A549 (cell line): ENCODE measurements around the gene ARAP2. TPM values are rescaled to one million over a fixed set of nuclear protein-coding genes. Genes with fewer than 3 reads are reported as not detected.

Experiments
- ATAC-seq, 2 experiments: fragments of 200-7000 bp in 1 of 2; fragments of >200 bp in 1 of 2; cut with Nextera tagmentation in 1 of 2; cut with Tn5 transposase in 1 of 2; 3 replicates each; pipeline versions ENCODE4 v1.8.0 to v1.9.1; 2018 to 2020; ENCODE audit warnings: mild to moderate bottlenecking in 1 of 2, moderate library complexity in 1 of 2
- CTCF ChIA-PET: fragments of 300-600 bp; sonication (Branson Sonifier 250); formaldehyde crosslinking; extraction: SDS; loops from one replicate; lab custom pipeline; 2021; ENCODE audit warnings: antibody characterized with exemption, inconsistent platforms; lab: Yijun Ruan, JAX
- POLR2A ChIA-PET: fragments of 350-600 bp; formaldehyde crosslinking; extraction: SDS; loops from one replicate; lab custom pipeline; 2021; ENCODE audit warnings: antibody characterized with exemption, inconsistent platforms; lab: Yijun Ruan, JAX
- DNase-seq, 2 experiments: peaks; one replicate each; pipeline versions ENCODE4 v3.0.0 to v3.0.0-alpha.2; 2011 to 2016; ENCODE audit warnings: low read depth in 1 of 2, low spot score in 1 of 2
- FAIRE-seq: peaks from 2 replicates; lab custom pipeline; 2011; peaks lifted over from hg19 to GRCh38; lab: Jason Lieb, UNC
- H3K27ac ChIP-seq, 2 experiments: fragments of >200 bp; sonication (Bioruptor Twin); formaldehyde crosslinking; 3 replicates each; pipeline ENCODE4 v1.5.1; 2016 to 2017
- H3K4me1 ChIP-seq: fragments of >200 bp; sonication (Bioruptor Twin); formaldehyde crosslinking; 3 replicates; pipeline ENCODE4 v1.6.1; 2016
- H3K4me2 ChIP-seq: fragments of >200 bp; sonication (Bioruptor Twin); formaldehyde crosslinking; 3 replicates; pipeline ENCODE4 v1.6.1; 2016
- H3K4me3 ChIP-seq: fragments of >200 bp; sonication (Bioruptor Twin); formaldehyde crosslinking; 3 replicates; pipeline ENCODE4 v1.5.1; 2016
- H3K9me3 ChIP-seq: fragments of >200 bp; sonication (Bioruptor Twin); formaldehyde crosslinking; 3 replicates; pipeline ENCODE4 v1.6.1; 2016
- BHLHE40 ChIP-seq: IDR thresholded peaks from 2 replicates; pipeline ENCODE4 v1.6.1; 2012; ENCODE audit warnings: low read depth, low read length, inconsistent platforms
- CBX8 ChIP-seq: fragments of 200-600 bp; sonication (generic); IDR thresholded peaks from 2 replicates; pipeline ENCODE4 v1.6.1; 2016
- CHD2 ChIP-seq: fragments of 150-350 bp; IDR thresholded peaks from 2 replicates; pipeline ENCODE4 v1.6.1; 2014; ENCODE audit warnings: low read length; ENCODE audit not compliant: partially characterized antibody
- EHMT2 ChIP-seq: fragments of 200-600 bp; sonication (generic); IDR thresholded peaks from 2 replicates; pipeline ENCODE4 v1.6.1; 2016; ENCODE audit warnings: antibody characterized with exemption, low read depth, mild to moderate bottlenecking, moderate library complexity
- ELK1 ChIP-seq: fragments of 150-350 bp; IDR thresholded peaks from 2 replicates; pipeline ENCODE4 v1.6.1; 2014; ENCODE audit warnings: low read depth, mild to moderate bottlenecking, low read length
- FOSB ChIP-seq: fragments of 250-450 bp; sonication (Bioruptor Pico); IDR thresholded peaks from 2 replicates; pipeline ENCODE4 v1.5.0; 2020; ENCODE audit warnings: mild to moderate bottlenecking, moderate library complexity
- FOSL2 ChIP-seq, 2 experiments: fragments of 450-650 bp in 1 of 2; fragments of >200 bp in 1 of 2; sonication (Bioruptor Twin) in 1 of 2; formaldehyde crosslinking; IDR thresholded peaks; 2 replicates each; pipeline versions ENCODE4 v1.5.0 to v1.6.1; 2016 to 2020; ENCODE audit warnings: mild to moderate bottlenecking in 1 of 2, moderate library complexity in 1 of 2
- HEYL ChIP-seq: fragments of 250-450 bp; sonication (Bioruptor Pico); IDR thresholded peaks from 2 replicates; pipeline ENCODE4 v1.8.0; 2021; ENCODE audit warnings: mild to moderate bottlenecking, moderate library complexity
- HOXB13 ChIP-seq: fragments of 250-450 bp; sonication (Bioruptor Pico); IDR thresholded peaks from 2 replicates; pipeline ENCODE4 v1.5.0; 2020; ENCODE audit warnings: low read depth, mild to moderate bottlenecking, moderate library complexity
- JUN ChIP-seq, 2 experiments: fragments of >200 bp; sonication (Bioruptor Twin); formaldehyde crosslinking; IDR thresholded peaks; 2 replicates in 1 of 2; 3 replicates in 1 of 2; pipeline ENCODE4 v1.6.1; 2016 to 2017
- KDM1A ChIP-seq: fragments of 200-600 bp; sonication (generic); IDR thresholded peaks from 2 replicates; pipeline ENCODE4 v1.6.1; 2016; ENCODE audit warnings: low read depth, mild to moderate bottlenecking
- MAFK ChIP-seq: fragments of 450-650 bp; IDR thresholded peaks from 2 replicates; pipeline ENCODE4 v1.6.1; 2014; ENCODE audit not compliant: partially characterized antibody
- MAX ChIP-seq: IDR thresholded peaks from 2 replicates; pipeline ENCODE4 v1.6.1; 2012
- MAZ ChIP-seq: fragments of 150-350 bp; IDR thresholded peaks from 2 replicates; pipeline ENCODE4 v1.6.1; 2014; ENCODE audit warnings: antibody characterized with exemption, low read depth, low read length, borderline replicate concordance
- MYC ChIP-seq: IDR thresholded peaks from 2 replicates; pipeline ENCODE4 v1.6.1; 2012; ENCODE audit warnings: mild to moderate bottlenecking, inconsistent platforms, low read length, improper control_type of control experiment, borderline replicate concordance
- NR3C1 ChIP-seq: fragments of >200 bp; sonication (Bioruptor Twin); formaldehyde crosslinking; IDR thresholded peaks from 3 replicates; pipeline ENCODE4 v1.6.1; 2017
- PHF8 ChIP-seq: fragments of 200-600 bp; sonication (generic); IDR thresholded peaks from 2 replicates; pipeline ENCODE4 v1.6.1; 2016; ENCODE audit warnings: low read depth, mild to moderate bottlenecking, antibody characterized with exemption, moderate library complexity, borderline replicate concordance
- RAD21 ChIP-seq, 2 experiments: fragments of >200 bp in 1 of 2; sonication (Bioruptor Twin) in 1 of 2; formaldehyde crosslinking in 1 of 2; IDR thresholded peaks in 1 of 2; conservative IDR thresholded peaks in 1 of 2; 2 replicates in 1 of 2; 3 replicates in 1 of 2; pipeline ENCODE4 v1.6.1; 2012 to 2018; ENCODE audit warnings: inconsistent platforms in 1 of 2
- RCOR1 ChIP-seq: fragments of 150-350 bp; IDR thresholded peaks from 2 replicates; pipeline ENCODE4 v1.6.1; 2014; ENCODE audit warnings: antibody characterized with exemption, low read length, low read depth
- RFX5 ChIP-seq: fragments of 450-650 bp; IDR thresholded peaks from 2 replicates; pipeline ENCODE4 v1.7.1; 2014; ENCODE audit warnings: antibody characterized with exemption, mild to moderate bottlenecking, moderate library complexity
- RNF2 ChIP-seq: fragments of 200-600 bp; sonication (generic); IDR thresholded peaks from 2 replicates; pipeline ENCODE4 v1.6.1; 2016; ENCODE audit warnings: low read depth, mild to moderate bottlenecking, antibody characterized with exemption, moderate library complexity, borderline replicate concordance
- SMC3 ChIP-seq: fragments of >200 bp; sonication (Bioruptor Twin); formaldehyde crosslinking; IDR thresholded peaks from 3 replicates; pipeline ENCODE4 v1.6.1; 2018; ENCODE audit warnings: inconsistent platforms
- TP53 ChIP-seq: fragments of 250-450 bp; sonication (Bioruptor Pico); IDR thresholded peaks from 2 replicates; pipeline ENCODE4 v1.5.0; 2021; ENCODE audit warnings: mild to moderate bottlenecking, moderate library complexity
- ZC3H11A ChIP-seq: fragments of 450-650 bp; IDR thresholded peaks from 2 replicates; pipeline ENCODE4 v1.6.1; 2014; ENCODE audit warnings: antibody characterized with exemption, mild to moderate bottlenecking
- ZNF302 ChIP-seq: fragments of 250-450 bp; sonication (Bioruptor Pico); IDR thresholded peaks from 2 replicates; pipeline ENCODE4 v1.9.0; 2021; ENCODE audit warnings: inconsistent platforms, mild to moderate bottlenecking, moderate library complexity
- ZSCAN20 ChIP-seq: fragments of 250-450 bp; sonication (Bioruptor Pico); IDR thresholded peaks from 2 replicates; pipeline ENCODE4 v1.8.0; 2022; ENCODE audit warnings: mild to moderate bottlenecking, moderate library complexity
- WGBS: methylation state at CpG from one replicate; pipeline ENCODE4 v1.1.6; 2017; ENCODE audit errors: missing lambda C conversion rate; 5-methylcytosine and 5-hydroxymethylcytosine counted together
- polyA plus RNA-seq, 4 experiments: library from polyadenylated mRNA; depleted of rRNA in 3 of 4; stranded (reverse); fragments of >200 nt; fragmentation: RNase III in 1 of 4; extraction: RNeasy Plus Mini Kit Qiagen cat#74134 plus additional on column Dnase treatment in 1 of 4; gene quantifications; 2 replicates in 3 of 4; 3 replicates in 1 of 4; pipeline ENCODE4 v1.2.3, GENCODE V29; 2011 to 2017
- TF ChIP-seq, protein P1 (sequence below): fragments of 250-450 bp; sonication (Bioruptor Pico); IDR thresholded peaks from 2 replicates; pipeline ENCODE4 v1.5.0; 2021; ENCODE audit warnings: mild to moderate bottlenecking, moderate library complexity, borderline replicate concordance
- TF ChIP-seq, protein P2 (sequence below): fragments of >200 bp; sonication (Bioruptor Twin); formaldehyde crosslinking; IDR thresholded peaks from 3 replicates; pipeline ENCODE4 v1.6.1; 2016
- TF ChIP-seq, protein P3 (sequence below): fragments of 250-450 bp; sonication (Bioruptor Pico); IDR thresholded peaks from 2 replicates; pipeline ENCODE4 v1.5.0; 2020; ENCODE audit warnings: low read depth, mild to moderate bottlenecking, moderate library complexity

Gene ARAP2
- polyA plus RNA-seq, 2 of the 4 experiments (the other 2 are of a cell fraction), result 0.34 to 0.75 TPM

DNA sequence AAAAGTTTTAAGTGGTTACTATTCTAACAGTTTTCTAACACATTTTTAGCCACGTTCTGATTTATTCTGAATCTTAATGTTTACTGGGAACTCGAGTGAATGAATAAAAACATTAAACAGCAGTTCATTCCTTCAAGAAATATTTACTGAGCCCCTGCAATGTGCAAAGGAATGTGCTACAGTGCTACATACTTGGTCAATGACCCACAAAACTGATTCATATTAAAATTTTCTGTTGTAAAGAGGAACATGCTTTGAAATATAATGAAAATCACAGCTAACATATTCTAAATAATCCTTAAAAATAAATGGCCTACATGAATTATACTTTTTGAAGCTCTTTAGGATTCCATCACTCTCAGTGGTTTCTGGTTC is 78.7 kb downstream of the ARAP2 start:
- Histone ChIP-seq H3K9me3 (no peaks in the 10 kb centered on the region), H3K4me1 (no peaks in the 10 kb centered on the region), H3K4me3 (no peak overlapping the region), H3K27ac (no peak overlapping the region), H3K4me2 (no peak overlapping the region)
- ATAC-seq (no peak), FAIRE-seq (no peak), DNase-seq (no peak)
- 2% methylated on average over 2 of the region's 2 CpGs for WGBS
- ChIA-PET POLR2A (no interaction called here), CTCF (no interaction called here)
- no peak for TF ChIP-seq RCOR1
- TF ChIP-seq CBX8, result no peak
- TF ChIP-seq TP53 (CRISPR knock-in tag), result no peak
- TF ChIP-seq MAFK, result no peak

DNA sequence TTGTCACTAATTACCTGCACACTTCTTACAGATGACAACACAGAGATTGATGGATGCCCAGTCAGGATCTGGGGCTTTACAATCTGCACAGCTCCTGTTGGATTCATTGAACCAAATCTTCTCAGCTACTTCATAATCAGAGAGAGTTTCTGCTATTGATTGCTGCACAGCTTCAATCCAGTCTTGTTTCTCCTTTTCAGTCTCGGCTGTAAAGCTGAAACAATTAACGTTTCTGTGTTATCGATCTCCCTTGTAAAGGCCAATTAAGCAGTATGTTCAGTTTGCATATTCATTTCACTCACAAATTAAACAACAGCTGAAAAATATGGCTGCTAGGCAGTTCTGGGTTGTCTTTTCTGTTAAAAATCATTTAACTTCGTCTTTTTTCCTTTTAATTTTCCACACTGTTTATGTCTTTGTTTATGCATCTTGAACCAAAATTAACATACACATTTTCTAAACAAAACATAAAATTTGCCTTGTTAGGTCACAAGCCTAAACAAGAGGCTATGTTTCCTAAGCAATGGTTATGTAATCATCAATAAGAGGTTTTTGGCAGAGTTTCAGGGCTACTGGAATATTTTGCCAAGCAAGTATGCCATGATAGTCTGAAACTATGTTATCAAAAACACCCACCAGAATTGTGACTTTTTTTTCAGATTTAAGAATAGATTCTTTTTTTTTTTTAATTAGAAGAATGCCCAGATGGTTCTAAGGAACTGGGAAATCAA is 79.2 kb downstream of the ARAP2 start:
- ATAC-seq, result no peak
- CTCF ChIA-PET, result no interaction called here
- POLR2A ChIA-PET, result no interaction called here
- FAIRE-seq, result no peak
- no peak for DNase-seq
- 16% methylated on average over 4 of the region's 4 CpGs for WGBS
- H3K27ac ChIP-seq, result no peak overlapping the region
- no peaks in the 10 kb centered on the region for H3K4me1 ChIP-seq
- TF ChIP-seq PHF8, result no peak
- no peak for TF ChIP-seq MYC
- TF ChIP-seq ZNF302, result no peak
- no peak for TF ChIP-seq RFX5
- no peak for TF ChIP-seq HEYL
- no peak for TF ChIP-seq RAD21 (conservative IDR thresholded peaks at IDR 0.05 in 1 of 2, IDR thresholded peaks at IDR 0.05 in 1 of 2)
- TF ChIP-seq MAFK, result no peak
- no peak for TF ChIP-seq BHLHE40
- H3K9me3 ChIP-seq, result no peaks in the 10 kb centered on the region
- no peak overlapping the region for H3K4me3 ChIP-seq
- no peak overlapping the region for H3K4me2 ChIP-seq

DNA sequence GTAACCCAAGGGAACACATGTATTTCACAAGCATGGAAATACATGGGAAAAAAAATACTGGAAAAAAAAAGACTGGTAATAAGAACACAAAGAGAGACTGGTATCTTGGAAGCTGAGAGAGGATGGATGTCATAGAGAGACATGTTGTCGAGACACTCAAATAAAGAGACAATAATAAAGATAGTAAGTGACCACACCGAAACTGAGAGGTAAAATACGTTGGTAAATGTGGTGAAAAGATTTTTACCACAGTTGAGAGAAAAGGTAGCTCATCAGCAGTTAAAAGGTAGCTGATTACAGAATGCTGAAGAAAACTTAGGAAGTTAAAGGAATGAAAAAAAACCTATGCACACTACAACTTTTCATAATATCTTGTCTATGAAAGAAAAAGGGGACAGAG is 81.1 kb downstream of the ARAP2 start:
- ChIA-PET CTCF (no interaction called here), POLR2A (no interaction called here)
- no peak overlapping the region for H3K4me3 ChIP-seq
- no peaks in the 10 kb centered on the region for H3K9me3 ChIP-seq
- no peaks in the 10 kb centered on the region for H3K4me1 ChIP-seq
- WGBS, result 16% methylated on average over 3 of the region's 3 CpGs
- FAIRE-seq, result no peak
- no peak for ATAC-seq
- TF ChIP-seq EHMT2 (no peak), ELK1 (no peak), RNF2 (no peak), MAX (no peak), HOXB13 (CRISPR knock-in tag) (no peak), ZSCAN20 (CRISPR knock-in tag) (no peak), FOSL2 (IDR thresholded peaks at IDR 0.05) (no peak), FOSL2 (CRISPR knock-in tag; IDR thresholded peaks at IDR 0.05) (no peak), MAFK (no peak), JUN (IDR thresholded peaks at IDR 0.05) (no peak), KDM1A (no peak), NR3C1 (no peak), FOSB (CRISPR knock-in tag) (no peak), SMC3 (no peak), MAZ (no peak), ZC3H11A (no peak), CHD2 (no peak)
- TF ChIP-seq, protein P1, sequence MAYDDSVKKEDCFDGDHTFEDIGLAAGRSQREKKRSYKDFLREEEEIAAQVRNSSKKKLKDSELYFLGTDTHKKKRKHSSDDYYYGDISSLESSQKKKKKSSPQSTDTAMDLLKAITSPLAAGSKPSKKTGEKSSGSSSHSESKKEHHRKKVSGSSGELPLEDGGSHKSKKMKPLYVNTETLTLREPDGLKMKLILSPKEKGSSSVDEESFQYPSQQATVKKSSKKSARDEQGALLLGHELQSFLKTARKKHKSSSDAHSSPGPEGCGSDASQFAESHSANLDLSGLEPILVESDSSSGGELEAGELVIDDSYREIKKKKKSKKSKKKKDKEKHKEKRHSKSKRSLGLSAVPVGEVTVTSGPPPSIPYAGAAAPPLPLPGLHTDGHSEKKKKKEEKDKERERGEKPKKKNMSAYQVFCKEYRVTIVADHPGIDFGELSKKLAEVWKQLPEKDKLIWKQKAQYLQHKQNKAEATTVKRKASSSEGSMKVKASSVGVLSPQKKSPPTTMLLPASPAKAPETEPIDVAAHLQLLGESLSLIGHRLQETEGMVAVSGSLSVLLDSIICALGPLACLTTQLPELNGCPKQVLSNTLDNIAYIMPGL, result no peak
- TF ChIP-seq, protein P2, sequence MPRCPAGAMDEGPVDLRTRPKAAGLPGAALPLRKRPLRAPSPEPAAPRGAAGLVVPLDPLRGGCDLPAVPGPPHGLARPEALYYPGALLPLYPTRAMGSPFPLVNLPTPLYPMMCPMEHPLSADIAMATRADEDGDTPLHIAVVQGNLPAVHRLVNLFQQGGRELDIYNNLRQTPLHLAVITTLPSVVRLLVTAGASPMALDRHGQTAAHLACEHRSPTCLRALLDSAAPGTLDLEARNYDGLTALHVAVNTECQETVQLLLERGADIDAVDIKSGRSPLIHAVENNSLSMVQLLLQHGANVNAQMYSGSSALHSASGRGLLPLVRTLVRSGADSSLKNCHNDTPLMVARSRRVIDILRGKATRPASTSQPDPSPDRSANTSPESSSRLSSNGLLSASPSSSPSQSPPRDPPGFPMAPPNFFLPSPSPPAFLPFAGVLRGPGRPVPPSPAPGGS, result no peak
- TF ChIP-seq, protein P3, sequence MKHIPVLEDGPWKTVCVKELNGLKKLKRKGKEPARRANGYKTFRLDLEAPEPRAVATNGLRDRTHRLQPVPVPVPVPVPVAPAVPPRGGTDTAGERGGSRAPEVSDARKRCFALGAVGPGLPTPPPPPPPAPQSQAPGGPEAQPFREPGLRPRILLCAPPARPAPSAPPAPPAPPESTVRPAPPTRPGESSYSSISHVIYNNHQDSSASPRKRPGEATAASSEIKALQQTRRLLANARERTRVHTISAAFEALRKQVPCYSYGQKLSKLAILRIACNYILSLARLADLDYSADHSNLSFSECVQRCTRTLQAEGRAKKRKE (CRISPR knock-in tag), result no peak
- H3K4me2 ChIP-seq, result no peak overlapping the region
- no peak for DNase-seq
- H3K27ac ChIP-seq, result no peak overlapping the region
